GM23338 (cell line): ENCODE results near the gene RAMP3. TPM values are rescaled to one million over a fixed set of nuclear protein-coding genes. Genes with fewer than 3 reads are reported as not detected.
A peak's percentile ranks its signal among the peaks of the same experiment; 100 is the strongest.

Experiments
- ATAC-seq: fragments of 200-7000 bp; cut with Tn5 transposase; 3 replicates; pipeline ENCODE4 v1.9.1; 2020
- DNase-seq: peaks from one replicate; pipeline ENCODE4 v3.0.0-alpha.2; 2015; ENCODE audit warnings: low spot score
- H2AFZ ChIP-seq: fragments of 200-600 bp; sonication (generic); 2 replicates; pipeline ENCODE4 v1.8.0; 2016; ENCODE audit warnings: antibody characterized with exemption, mild to moderate bottlenecking, moderate library complexity
- H3F3A ChIP-seq: fragments of 200-600 bp; sonication (generic); replicated peaks from 2 replicates; pipeline ENCODE4 v1.8.0; 2017; ENCODE audit warnings: antibody characterized with exemption, mixed run types, low read depth
- H3K27ac ChIP-seq: fragments of 200-600 bp; sonication (generic); 2 replicates; pipeline ENCODE4 v1.6.1; 2016; ENCODE audit warnings: low read depth
- H3K27me3 ChIP-seq: fragments of 200-600 bp; sonication (generic); 2 replicates; pipeline ENCODE4 v1.8.0; 2016; ENCODE audit warnings: mild to moderate bottlenecking, mixed run types, moderate library complexity; ENCODE audit not compliant: insufficient read depth
- H3K36me3 ChIP-seq: fragments of 200-600 bp; sonication (generic); 2 replicates; pipeline ENCODE4 v1.8.0; 2016; ENCODE audit warnings: mild to moderate bottlenecking; ENCODE audit not compliant: insufficient read depth
- H3K4me1 ChIP-seq: fragments of 200-600 bp; sonication (generic); 2 replicates; pipeline ENCODE4 v1.8.0; 2016; ENCODE audit warnings: mild to moderate bottlenecking, moderate library complexity; ENCODE audit not compliant: insufficient read depth
- H3K4me2 ChIP-seq: fragments of 200-600 bp; sonication (generic); 2 replicates; pipeline ENCODE4 v1.7.1; 2017; ENCODE audit warnings: mixed run types
- H3K4me3 ChIP-seq: fragments of 200-600 bp; sonication (generic); 2 replicates; pipeline ENCODE4 v1.6.1; 2016; ENCODE audit warnings: mixed run types
- H3K79me2 ChIP-seq: fragments of 200-600 bp; sonication (generic); replicated peaks from 2 replicates; pipeline ENCODE4 v1.8.0; 2017; ENCODE audit warnings: mild to moderate bottlenecking; ENCODE audit not compliant: insufficient read depth
- H3K9me2 ChIP-seq: fragments of 200-600 bp; sonication (generic); 2 replicates; pipeline ENCODE4 v1.8.0; 2017; ENCODE audit not compliant: insufficient read depth
- H4K20me1 ChIP-seq: fragments of 200-600 bp; sonication (generic); replicated peaks from 2 replicates; pipeline ENCODE4 v1.8.0; 2017; ENCODE audit warnings: mild to moderate bottlenecking; ENCODE audit not compliant: insufficient read depth
- H3K27ac Mint-ChIP-seq: 2 replicates; pipeline ENCODE4 v1.8.0; 2020; ENCODE audit warnings: inconsistent platforms, mild to moderate bottlenecking, moderate library complexity, mixed read lengths
- H3K27me3 Mint-ChIP-seq: 3 replicates; pipeline ENCODE4 v1.8.0; 2022; ENCODE audit warnings: low read depth, mild to moderate bottlenecking, moderate library complexity, mixed read lengths, inconsistent platforms; ENCODE audit not compliant: insufficient read depth, poor library complexity
- H3K36me3 Mint-ChIP-seq: 3 replicates; pipeline ENCODE4 v1.8.0; 2021; ENCODE audit warnings: low read depth, mild to moderate bottlenecking, inconsistent platforms, moderate library complexity, mixed read lengths
- H3K4me1 Mint-ChIP-seq: 3 replicates; pipeline ENCODE4 v1.8.0; 2020; ENCODE audit warnings: mild to moderate bottlenecking, inconsistent platforms, mixed read lengths
- H3K4me3 Mint-ChIP-seq: 3 replicates; pipeline ENCODE4 v1.8.0; 2021; ENCODE audit warnings: moderate library complexity, mild to moderate bottlenecking, inconsistent platforms, mixed read lengths
- H3K9me3 Mint-ChIP-seq: 3 replicates; pipeline ENCODE4 v1.8.0; 2020; ENCODE audit warnings: moderate library complexity, mild to moderate bottlenecking, inconsistent platforms, mixed read lengths
- CREB1 ChIP-seq: fragments of 250-450 bp; sonication (Bioruptor Pico); IDR thresholded peaks from 2 replicates; pipeline ENCODE4 v1.5.0; 2020; ENCODE audit warnings: low read depth, mild to moderate bottlenecking, moderate library complexity
- CTCF ChIP-seq, 2 experiments: fragments of 200-600 bp in 1 of 2; sonication (generic) in 1 of 2; conservative IDR thresholded peaks; 2 replicates each; pipeline versions ENCODE4 v1.5.1 to v1.6.1; 2016 to 2017; ENCODE audit warnings: antibody characterized with exemption in 2 of 2, low read depth in 2 of 2, mild to moderate bottlenecking in 2 of 2, moderate library complexity in 1 of 2
- ETS1 ChIP-seq: IDR thresholded peaks from 2 replicates; pipeline ENCODE4 v1.6.1; 2016; ENCODE audit warnings: antibody characterized with exemption
- EZH2phosphoT487 ChIP-seq: fragments of 200-600 bp; sonication (generic); IDR thresholded peaks from one replicate; pipeline ENCODE4 v1.8.1; 2018; ENCODE audit warnings: antibody characterized with exemption; ENCODE audit not compliant: unreplicated experiment
- JUNB ChIP-seq: IDR thresholded peaks from one replicate; pipeline ENCODE4 v1.6.1; 2016; ENCODE audit warnings: antibody characterized with exemption; ENCODE audit not compliant: unreplicated experiment
- NANOG ChIP-seq: IDR thresholded peaks from 2 replicates; pipeline ENCODE4 v1.6.1; 2016; ENCODE audit warnings: antibody characterized with exemption, borderline replicate concordance
- POLR2AphosphoS5 ChIP-seq: IDR thresholded peaks from 2 replicates; pipeline ENCODE4 v1.6.1; 2016; ENCODE audit warnings: antibody characterized with exemption, low read depth
- REST ChIP-seq: IDR thresholded peaks from one replicate; pipeline ENCODE4 v1.6.1; 2018; ENCODE audit warnings: antibody characterized with exemption; ENCODE audit not compliant: unreplicated experiment
- STAT1 ChIP-seq: IDR thresholded peaks from one replicate; pipeline ENCODE4 v1.6.1; 2016; ENCODE audit warnings: antibody characterized with exemption; ENCODE audit not compliant: unreplicated experiment
- ZNF114 ChIP-seq: fragments of 250-450 bp; sonication (Bioruptor Pico); IDR thresholded peaks from 2 replicates; pipeline ENCODE4 v1.5.0; 2020; ENCODE audit warnings: mild to moderate bottlenecking, moderate library complexity
- polyA plus RNA-seq: library from polyadenylated mRNA; unstranded; fragments of >200 nt; fragmentation: Nextera tagmentation; extraction: Ambion mirVana; gene quantifications from 2 replicates; pipeline ENCODE4 v1.2.1, GENCODE V29; 2016
- total RNA-seq: library from RNA; depleted of rRNA; stranded (reverse); fragments of >200 nt; shearing (Covaris generic); gene quantifications from 2 replicates; pipeline ENCODE4 v1.2.3, GENCODE V29; 2014

The RAMP3 gene
- total and polyA plus RNA-seq, 2 experiments from 2014 or later: 1.1 to 4.6 TPM

GRCh38 chr7:45157286-45157652 is 322 bp upstream of the RAMP3 start (continued):
- no peak for TF ChIP-seq ZNF114 (CRISPR knock-in tag)
- TF ChIP-seq EZH2phosphoT487: no peak
- TF ChIP-seq ETS1: no peak
- no peak for TF ChIP-seq CREB1 (CRISPR knock-in tag)
- TF ChIP-seq CTCF (conservative IDR thresholded peaks at IDR 0.05; ENCODE audit: low read depth in 2 of 2): no peak

GRCh38 chr7:45158471-45158870 is 880 bp downstream of the RAMP3 start:
- Mint-ChIP-seq H3K4me3 (peak overlapping the region; percentile 64), H3K4me1 (peaks cover 11% of the 10 kb centered on the region), H3K27me3 (peaks cover 32% of the 10 kb centered on the region), H3K27ac (no peak overlapping the region), H3K36me3 (no peaks in the 10 kb centered on the region), H3K9me3 (0 out of 3 replicates have a peak, but pooled peaks cover 2% of the 10 kb centered on the region)
- Histone ChIP-seq H3K4me3 (peak overlapping the region; percentile 72; the same call in 1 of the 2 replicates), H3F3A (no peaks in the 10 kb centered on the region), H3K27me3 (peaks cover 14% of the 10 kb centered on the region), H3K27ac (no peak overlapping the region), H3K9me2 (0 out of 2 replicates have a peak, but pooled peaks cover 3% of the 10 kb centered on the region), H4K20me1 (no peaks in the 10 kb centered on the region), H3K36me3 (no peaks in the 10 kb centered on the region), H2AFZ (no peak overlapping the region; the same call in 1 of the 2 replicates), H3K4me1 (peaks cover 3% of the 10 kb centered on the region; the same call in 1 of the 2 replicates), H3K4me2 (peak overlapping the region; percentile 84), H3K79me2 (no peaks in the 10 kb centered on the region)
- no peak for DNase-seq
- TF ChIP-seq CREB1 (CRISPR knock-in tag): no peak
- TF ChIP-seq ETS1: no peak
- TF ChIP-seq POLR2AphosphoS5: no peak
- no peak for TF ChIP-seq EZH2phosphoT487
- no peak for ATAC-seq

- no peaks in the 10 kb centered on the region for H3F3A ChIP-seq
- no peak overlapping the region for H3K27ac Mint-ChIP-seq
- DNase-seq: no peak
- no peak overlapping the region for H3K4me3 Mint-ChIP-seq
- no peaks in the 10 kb centered on the region for H3K79me2 ChIP-seq
- no peaks in the 10 kb centered on the region for H4K20me1 ChIP-seq
- no peak overlapping the region for H3K4me3 ChIP-seq
- H3K27me3 ChIP-seq: peaks cover 14% of the 10 kb centered on the region
- H3K4me1 ChIP-seq: peaks cover 3% of the 10 kb centered on the region; the same call in 1 of the 2 replicates
- H3K27ac ChIP-seq: no peak overlapping the region
- H2AFZ ChIP-seq: no peak overlapping the region
- H3K27me3 Mint-ChIP-seq: peaks cover 32% of the 10 kb centered on the region
- H3K9me2 ChIP-seq: 0 out of 2 replicates have a peak, but pooled peaks cover 3% of the 10 kb centered on the region
- no peaks in the 10 kb centered on the region for H3K36me3 ChIP-seq
- peaks cover 11% of the 10 kb centered on the region for H3K4me1 Mint-ChIP-seq
- ATAC-seq: no peak
- 0 out of 3 replicates have a peak, but pooled peaks cover 6% of the 10 kb centered on the region for H3K9me3 Mint-ChIP-seq
- H3K4me2 ChIP-seq: no peak overlapping the region
- H3K36me3 Mint-ChIP-seq: no peaks in the 10 kb centered on the region
- TF ChIP-seq POLR2AphosphoS5: no peak
- TF ChIP-seq JUNB: no peak
- TF ChIP-seq ETS1: no peak
- TF ChIP-seq STAT1: no peak
- TF ChIP-seq NANOG: no peak
- no peak for TF ChIP-seq REST
- no peak for TF ChIP-seq CREB1 (CRISPR knock-in tag)
- TF ChIP-seq EZH2phosphoT487: no peak
- TF ChIP-seq ZNF114 (CRISPR knock-in tag): no peak
Observed at GRCh38 chr7:45159296-45159695, 1.7 kb downstream of the RAMP3 start.
